ENCODE results near the gene CBX1. TPM values are rescaled to one million over a fixed set of nuclear protein-coding genes. Genes with fewer than 3 reads are reported as not detected.

CBX1 gene
- total and polyA plus RNA-seq, 2 donors from 2014 or later, result 37.8 to 40.2 TPM

DNA sequence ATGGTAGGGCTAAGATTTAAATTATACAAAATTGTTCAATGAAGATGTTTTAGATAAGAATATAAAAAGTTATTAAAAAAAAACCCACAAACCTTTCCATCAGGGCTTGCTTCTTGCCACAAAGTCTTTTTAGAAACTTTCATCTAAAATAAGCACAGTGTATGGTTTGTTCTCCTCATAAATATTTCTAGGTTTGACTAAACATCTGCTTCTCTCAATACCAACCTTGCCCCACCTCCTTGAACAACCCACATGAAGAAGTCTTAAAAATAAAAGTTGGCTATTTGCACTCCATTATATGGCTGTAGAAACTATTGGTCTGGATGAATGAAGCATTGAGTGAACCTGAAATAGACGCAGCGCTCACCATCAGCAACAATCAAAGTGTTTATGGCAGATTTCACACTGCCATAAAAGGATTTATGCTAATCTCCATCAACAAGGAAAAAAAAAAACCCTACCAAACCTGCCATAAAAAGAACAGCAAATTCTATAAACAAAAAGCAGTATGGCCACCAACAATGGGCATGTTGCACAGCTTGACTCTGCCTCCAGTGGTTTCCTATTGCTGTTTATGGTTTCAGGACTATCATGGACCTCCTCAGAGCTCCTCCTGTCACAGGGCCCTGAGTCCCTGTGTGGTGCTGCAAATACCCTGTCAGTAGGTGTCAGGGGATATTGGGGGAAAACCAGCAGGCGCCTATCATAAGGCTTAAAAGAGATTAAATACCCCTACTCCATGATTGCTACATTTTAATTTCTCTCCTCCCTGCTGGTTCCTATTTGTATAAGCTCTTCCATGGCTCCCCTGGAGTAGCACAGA, 43.9 kb upstream of the CBX1 start:
- no peak for FAIRE-seq
- intact Hi-C loops (cut with DNase I), result no loop called here

DNA sequence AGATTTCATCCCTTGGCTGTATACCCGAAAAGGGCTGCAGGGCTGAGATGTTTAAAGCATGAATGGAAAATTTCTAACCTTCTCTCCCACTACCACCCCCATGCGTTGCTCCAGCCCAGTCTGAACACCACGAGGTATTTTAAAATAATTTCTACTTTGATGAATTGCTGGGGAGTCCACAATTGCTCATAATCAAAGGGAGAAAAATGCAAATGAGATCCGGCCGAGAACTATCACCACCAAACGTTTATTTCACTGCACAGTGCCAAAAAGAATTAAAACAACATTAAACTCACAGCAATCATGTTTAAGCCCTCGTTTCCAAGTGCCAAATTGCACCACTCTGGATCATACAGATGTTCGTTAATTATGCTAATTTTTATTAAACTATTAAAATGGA, 43.0 kb upstream of the CBX1 start:
- Histone ChIP-seq H3K4me1 (ENCODE audit: control insufficient read depth in 2 of 3, insufficient read depth in 2 of 3, low read depth in 1 of 3, low read length in 3 of 3) (peaks cover 0 to 3% (median 0%) of the 10 kb centered on the region in 3 donors), H3K4me3 (ENCODE audit: low read length in 3 of 3) (no peak overlapping the region), H3K27me3 (ENCODE audit: control insufficient read depth, insufficient read depth, low read length) (no peaks in the 10 kb centered on the region), H3K36me3 (ENCODE audit: control insufficient read depth in 2 of 3, insufficient read depth in 3 of 3, low read length in 3 of 3) (peaks cover 0 to 2% (median 0%) of the 10 kb centered on the region in 3 donors), H3K9ac (ENCODE audit: low read length in 3 of 3) (no peak overlapping the region), H3K9me3 (ENCODE audit: control insufficient read depth in 2 of 3, insufficient read depth in 1 of 3, low read length in 3 of 3) (no peaks in the 10 kb centered on the region), H3K27ac (ENCODE audit: low read depth in 2 of 2, low read length in 2 of 2) (no peak overlapping the region)
- no peak for TF ChIP-seq CTCF (IDR thresholded peaks at IDR 0.05; ENCODE audit: borderline replicate concordance, extremely low read depth, insufficient read depth)
- no peak for FAIRE-seq
- DNase-seq, result no peak
- intact Hi-C loops (cut with DNase I), result no loop called here

More for the DNA sequence above, 43.9 kb upstream of the CBX1 start:
- no peak for TF ChIP-seq CTCF (IDR thresholded peaks at IDR 0.05; ENCODE audit: borderline replicate concordance, extremely low read depth, insufficient read depth)
- H3K9me3 ChIP-seq (ENCODE audit: control insufficient read depth in 2 of 3, insufficient read depth in 1 of 3, low read length in 3 of 3), result no peaks in the 10 kb centered on the region
- H3K27me3 ChIP-seq (ENCODE audit: control insufficient read depth, insufficient read depth, low read length), result peaks cover 3% of the 10 kb centered on the region
- H3K27ac ChIP-seq (ENCODE audit: low read depth in 2 of 2, low read length in 2 of 2), result no peak overlapping the region
- H3K36me3 ChIP-seq (ENCODE audit: control insufficient read depth in 2 of 3, insufficient read depth in 3 of 3, low read length in 3 of 3), result peaks cover 0 to 2% (median 0%) of the 10 kb centered on the region in 3 donors
- H3K4me3 ChIP-seq (ENCODE audit: low read length in 3 of 3), result no peak overlapping the region
- H3K4me1 ChIP-seq (ENCODE audit: control insufficient read depth in 2 of 3, insufficient read depth in 2 of 3, low read depth in 1 of 3, low read length in 3 of 3), result peaks cover 0 to 3% (median 0%) of the 10 kb centered on the region in 3 donors
- H3K9ac ChIP-seq (ENCODE audit: low read length in 3 of 3), result no peak overlapping the region
- no peak for DNase-seq

DNA sequence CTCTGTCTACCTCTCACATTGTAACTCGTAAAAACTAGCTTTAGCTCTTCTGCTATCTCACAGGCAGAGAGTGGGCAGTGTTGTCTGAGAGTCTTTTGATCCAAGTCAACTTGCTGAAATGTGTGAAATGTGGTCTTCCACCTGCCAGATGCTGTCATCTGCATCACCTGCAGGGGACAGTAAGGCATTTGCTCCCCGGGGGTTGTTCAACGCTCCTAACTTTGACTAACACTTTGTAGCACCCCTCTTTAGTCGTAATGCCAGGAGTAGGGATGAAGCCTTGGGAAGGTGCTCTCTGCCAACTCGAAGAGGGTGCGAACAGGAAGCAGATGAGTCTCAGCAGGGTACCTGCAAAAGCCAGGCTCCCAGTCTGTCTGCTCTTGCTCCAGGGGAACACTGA, 42.4 kb upstream of the CBX1 start:
- no peak for TF ChIP-seq CTCF (IDR thresholded peaks at IDR 0.05; ENCODE audit: borderline replicate concordance, extremely low read depth, insufficient read depth)
- H3K9me3 ChIP-seq (ENCODE audit: control insufficient read depth in 2 of 3, insufficient read depth in 1 of 3, low read length in 3 of 3), result no peaks in the 10 kb centered on the region
- intact Hi-C loops (cut with DNase I), result no loop called here
- FAIRE-seq, result no peak
- H3K36me3 ChIP-seq (ENCODE audit: control insufficient read depth in 2 of 3, insufficient read depth in 3 of 3, low read length in 3 of 3), result peaks cover 0 to 2% (median 0%) of the 10 kb centered on the region in 3 donors
- no peak overlapping the region for H3K4me3 ChIP-seq (ENCODE audit: low read length in 3 of 3)
- H3K27ac ChIP-seq (ENCODE audit: low read depth in 2 of 2, low read length in 2 of 2), result no peak overlapping the region
- peaks cover 0 to 3% (median 0%) of the 10 kb centered on the region in 3 donors for H3K4me1 ChIP-seq (ENCODE audit: control insufficient read depth in 2 of 3, insufficient read depth in 2 of 3, low read depth in 1 of 3, low read length in 3 of 3)
- no peak overlapping the region for H3K9ac ChIP-seq (ENCODE audit: low read length in 3 of 3)
- no peaks in the 10 kb centered on the region for H3K27me3 ChIP-seq (ENCODE audit: control insufficient read depth, insufficient read depth, low read length)
- DNase-seq, result no peak
